ENCODE data around the gene SORCS3. TPM values are rescaled to one million over a fixed set of nuclear protein-coding genes. Genes with fewer than 3 reads are reported as not detected.
A peak's percentile ranks its signal among the peaks of the same experiment; 100 is the strongest.

SORCS3 gene
- polyA plus RNA-seq, 4 donors = 0.07 to 0.31 TPM; not detected in 2

- FAIRE-seq = no peak
- H3K27ac ChIP-seq (ENCODE audit: low read depth in 1 of 3, low read length in 2 of 3) = no peak overlapping the region
- 84 to 95% (median 85%) methylated on average over 5 of the region's 5 CpGs for WGBS, 3 donors
Observed at GRCh38 chr10:104921763-104922162, 280.7 kb downstream of the SORCS3 start.

GRCh38 chr10:104922810-104923209 lies 281.7 kb downstream of the SORCS3 start:
- WGBS, 3 donors = 70 to 79% (median 73%) methylated on average over 3 of the region's 3 CpGs
- no peak for FAIRE-seq
- no peak for DNase-seq
- no peak overlapping the region for H3K27ac ChIP-seq (ENCODE audit: low read depth in 1 of 3, low read length in 2 of 3)
- no peak overlapping the region for H3K4me3 ChIP-seq (ENCODE audit: low read depth in 1 of 3, low read length in 3 of 3)
- H3K4me1 ChIP-seq (ENCODE audit: control insufficient read depth in 3 of 3, insufficient read depth in 2 of 3, low read depth in 1 of 3, low read length in 2 of 3) = no peaks in the 10 kb centered on the region
- no peaks in the 10 kb centered on the region for H3K36me3 ChIP-seq (ENCODE audit: control insufficient read depth in 3 of 3, insufficient read depth in 2 of 3, low read depth in 1 of 3, low read length in 3 of 3)
- H3K27me3 ChIP-seq (ENCODE audit: control insufficient read depth in 3 of 3, insufficient read depth in 3 of 3, low read length in 3 of 3) = no peaks in the 10 kb centered on the region
- no peaks in the 10 kb centered on the region for H3K9me3 ChIP-seq (ENCODE audit: control insufficient read depth in 2 of 2, insufficient read depth in 1 of 2, low read depth in 1 of 2, low read length in 1 of 2)

More at GRCh38 chr10:104921763-104922162, 280.7 kb downstream of the SORCS3 start:
- no peak overlapping the region for H3K4me3 ChIP-seq (ENCODE audit: low read depth in 1 of 3, low read length in 3 of 3)
- no peaks in the 10 kb centered on the region for H3K9me3 ChIP-seq (ENCODE audit: control insufficient read depth in 2 of 2, insufficient read depth in 1 of 2, low read depth in 1 of 2, low read length in 1 of 2)
- H3K27me3 ChIP-seq (ENCODE audit: control insufficient read depth in 3 of 3, insufficient read depth in 3 of 3, low read length in 3 of 3) = no peaks in the 10 kb centered on the region
- no peak for DNase-seq
- H3K36me3 ChIP-seq (ENCODE audit: control insufficient read depth in 3 of 3, insufficient read depth in 2 of 3, low read depth in 1 of 3, low read length in 3 of 3) = no peaks in the 10 kb centered on the region
- no peaks in the 10 kb centered on the region for H3K4me1 ChIP-seq (ENCODE audit: control insufficient read depth in 3 of 3, insufficient read depth in 2 of 3, low read depth in 1 of 3, low read length in 2 of 3)

- H3K36me3 ChIP-seq (ENCODE audit: control insufficient read depth in 3 of 3, insufficient read depth in 2 of 3, low read depth in 1 of 3, low read length in 3 of 3) = no peaks in the 10 kb centered on the region
- no peak overlapping the region for H3K27ac ChIP-seq (ENCODE audit: low read depth in 1 of 3, low read length in 2 of 3)
- 83 to 89% (median 88%) methylated on average over 3 of the region's 3 CpGs for WGBS, 3 donors
- FAIRE-seq (no peak), DNase-seq (no peak)
- H3K4me3 ChIP-seq (ENCODE audit: low read depth in 1 of 3, low read length in 3 of 3) = no peak overlapping the region
- no peaks in the 10 kb centered on the region for H3K4me1 ChIP-seq (ENCODE audit: control insufficient read depth in 3 of 3, insufficient read depth in 2 of 3, low read depth in 1 of 3, low read length in 2 of 3)
- H3K9me3 ChIP-seq (ENCODE audit: control insufficient read depth in 2 of 2, insufficient read depth in 1 of 2, low read depth in 1 of 2, low read length in 1 of 2) = no peaks in the 10 kb centered on the region
- H3K27me3 ChIP-seq (ENCODE audit: control insufficient read depth in 3 of 3, insufficient read depth in 3 of 3, low read length in 3 of 3) = no peaks in the 10 kb centered on the region
Observed at GRCh38 chr10:104923501-104923900, 282.4 kb downstream of the SORCS3 start.

- no peak for FAIRE-seq
- H3K4me1 ChIP-seq (ENCODE audit: control insufficient read depth in 3 of 3, insufficient read depth in 2 of 3, low read depth in 1 of 3, low read length in 2 of 3) = no peaks in the 10 kb centered on the region
- no peaks in the 10 kb centered on the region for H3K36me3 ChIP-seq (ENCODE audit: control insufficient read depth in 3 of 3, insufficient read depth in 2 of 3, low read depth in 1 of 3, low read length in 3 of 3)
- DNase-seq = no peak
- no peaks in the 10 kb centered on the region for H3K9me3 ChIP-seq (ENCODE audit: control insufficient read depth in 2 of 2, insufficient read depth in 1 of 2, low read depth in 1 of 2, low read length in 1 of 2)
- H3K27me3 ChIP-seq (ENCODE audit: control insufficient read depth in 3 of 3, insufficient read depth in 3 of 3, low read length in 3 of 3) = no peaks in the 10 kb centered on the region
- H3K4me3 ChIP-seq (ENCODE audit: low read depth in 1 of 3, low read length in 3 of 3) = no peak overlapping the region
- H3K27ac ChIP-seq (ENCODE audit: low read depth in 1 of 3, low read length in 2 of 3) = no peak overlapping the region
- WGBS, 3 donors = 64 to 77% (median 68%) methylated on average over 6 of the region's 6 CpGs
Observed at GRCh38 chr10:104924101-104924795, 283.2 kb downstream of the SORCS3 start.

GRCh38 chr10:104925232-104925851 lies 284.3 kb downstream of the SORCS3 start:
- no peak overlapping the region for H3K27ac ChIP-seq (ENCODE audit: low read depth in 1 of 3, low read length in 2 of 3)
- no peaks in the 10 kb centered on the region for H3K4me1 ChIP-seq (ENCODE audit: control insufficient read depth in 3 of 3, insufficient read depth in 2 of 3, low read depth in 1 of 3, low read length in 2 of 3)
- H3K36me3 ChIP-seq (ENCODE audit: control insufficient read depth in 3 of 3, insufficient read depth in 2 of 3, low read depth in 1 of 3, low read length in 3 of 3) = no peaks in the 10 kb centered on the region
- H3K9me3 ChIP-seq (ENCODE audit: control insufficient read depth in 2 of 2, insufficient read depth in 1 of 2, low read depth in 1 of 2, low read length in 1 of 2) = no peaks in the 10 kb centered on the region
- DNase-seq (peak; percentile 33 to 38), FAIRE-seq (no peak)
- H3K4me3 ChIP-seq (ENCODE audit: low read depth in 1 of 3, low read length in 3 of 3) = no peak overlapping the region
- 31 to 40% (median 33%) methylated on average over 3 of the region's 3 CpGs for WGBS, 3 donors
- H3K27me3 ChIP-seq (ENCODE audit: control insufficient read depth in 3 of 3, insufficient read depth in 3 of 3, low read length in 3 of 3) = no peaks in the 10 kb centered on the region

GRCh38 chr10:104928734-104929133 lies 287.6 kb downstream of the SORCS3 start:
- 63 to 74% (median 67%) methylated on average over 2 of the region's 2 CpGs for WGBS, 3 donors
- Histone ChIP-seq H3K27ac (ENCODE audit: low read depth in 1 of 3, low read length in 2 of 3) (no peak overlapping the region), H3K4me3 (ENCODE audit: low read depth in 1 of 3, low read length in 3 of 3) (no peak overlapping the region), H3K27me3 (ENCODE audit: control insufficient read depth in 3 of 3, insufficient read depth in 3 of 3, low read length in 3 of 3) (no peaks in the 10 kb centered on the region), H3K9me3 (ENCODE audit: control insufficient read depth in 2 of 2, insufficient read depth in 1 of 2, low read depth in 1 of 2, low read length in 1 of 2) (no peaks in the 10 kb centered on the region), H3K4me1 (ENCODE audit: control insufficient read depth in 3 of 3, insufficient read depth in 2 of 3, low read depth in 1 of 3, low read length in 2 of 3) (no peaks in the 10 kb centered on the region), H3K36me3 (ENCODE audit: control insufficient read depth in 3 of 3, insufficient read depth in 2 of 3, low read depth in 1 of 3, low read length in 3 of 3) (no peaks in the 10 kb centered on the region)
- DNase-seq (no peak), FAIRE-seq (no peak)

- no peak for DNase-seq
Observed at GRCh38 chr10:104931612-104932134, 290.6 kb downstream of the SORCS3 start.

GRCh38 chr10:104935656-104936055 lies 294.6 kb downstream of the SORCS3 start:
- H3K36me3 ChIP-seq (ENCODE audit: control insufficient read depth in 3 of 3, insufficient read depth in 2 of 3, low read depth in 1 of 3, low read length in 3 of 3) = no peaks in the 10 kb centered on the region
- no peaks in the 10 kb centered on the region for H3K4me1 ChIP-seq (ENCODE audit: control insufficient read depth in 3 of 3, insufficient read depth in 2 of 3, low read depth in 1 of 3, low read length in 2 of 3)
- H3K27me3 ChIP-seq (ENCODE audit: control insufficient read depth in 3 of 3, insufficient read depth in 3 of 3, low read length in 3 of 3) = no peaks in the 10 kb centered on the region
- no peaks in the 10 kb centered on the region for H3K9me3 ChIP-seq (ENCODE audit: control insufficient read depth in 2 of 2, insufficient read depth in 1 of 2, low read depth in 1 of 2, low read length in 1 of 2)
- H3K27ac ChIP-seq (ENCODE audit: low read depth in 1 of 3, low read length in 2 of 3) = no peak overlapping the region
- H3K4me3 ChIP-seq (ENCODE audit: low read depth in 1 of 3, low read length in 3 of 3) = no peak overlapping the region
- WGBS, 3 donors = 48 to 75% (median 57%) methylated on average over 2 of the region's 2 CpGs
- no peak for FAIRE-seq
- DNase-seq = no peak

More at GRCh38 chr10:104931612-104932134, 290.6 kb downstream of the SORCS3 start:
- Histone ChIP-seq H3K27ac (ENCODE audit: low read depth in 1 of 3, low read length in 2 of 3) (no peak overlapping the region), H3K27me3 (ENCODE audit: control insufficient read depth in 3 of 3, insufficient read depth in 3 of 3, low read length in 3 of 3) (no peaks in the 10 kb centered on the region), H3K9me3 (ENCODE audit: control insufficient read depth in 2 of 2, insufficient read depth in 1 of 2, low read depth in 1 of 2, low read length in 1 of 2) (no peaks in the 10 kb centered on the region), H3K4me1 (ENCODE audit: control insufficient read depth in 3 of 3, insufficient read depth in 2 of 3, low read depth in 1 of 3, low read length in 2 of 3) (no peaks in the 10 kb centered on the region), H3K4me3 (ENCODE audit: low read depth in 1 of 3, low read length in 3 of 3) (no peak overlapping the region), H3K36me3 (ENCODE audit: control insufficient read depth in 3 of 3, insufficient read depth in 2 of 3, low read depth in 1 of 3, low read length in 3 of 3) (no peaks in the 10 kb centered on the region)
- FAIRE-seq = no peak
- WGBS, 3 donors = 66 to 74% (median 71%) methylated on average over 2 of the region's 2 CpGs

All from small intestine (tissue), 7 donors.